ENCODE data around the gene FOXC2.

FOXC2 gene

GRCh38 chr16:86601356-86601755, 34.7 kb downstream of the FOXC2 start:
- H3K27ac ChIP-seq: no peak overlapping the region
- no peak for TF ChIP-seq ZFX (IDR thresholded peaks at IDR 0.05; ENCODE audit: borderline replicate concordance)
- no peak for TF ChIP-seq CTCF (IDR thresholded peaks at IDR 0.05)

- no peak overlapping the region for H3K27ac ChIP-seq
- TF ChIP-seq ZFX (IDR thresholded peaks at IDR 0.05; ENCODE audit: borderline replicate concordance) (no peak), CTCF (IDR thresholded peaks at IDR 0.05) (no peak)
Measured at GRCh38 chr16:86602521-86602920, 35.9 kb downstream of the FOXC2 start.

GRCh38 chr16:86604436-86605193, 38.0 kb downstream of the FOXC2 start:
- H3K27ac ChIP-seq: no peak overlapping the region
- TF ChIP-seq ZFX (IDR thresholded peaks at IDR 0.05; ENCODE audit: borderline replicate concordance) (no peak), CTCF (IDR thresholded peaks at IDR 0.05) (no peak)

- TF ChIP-seq ZFX (IDR thresholded peaks at IDR 0.05; ENCODE audit: borderline replicate concordance) (no peak), CTCF (IDR thresholded peaks at IDR 0.05) (no peak)
Measured at GRCh38 chr16:86605950-86606349, 39.3 kb downstream of the FOXC2 start.

GRCh38 chr16:86608301-86608747, 41.7 kb downstream of the FOXC2 start:
- no peak overlapping the region for H3K27ac ChIP-seq
- TF ChIP-seq ZFX (IDR thresholded peaks at IDR 0.05; ENCODE audit: borderline replicate concordance): no peak
- no peak for TF ChIP-seq CTCF (IDR thresholded peaks at IDR 0.05)

More at GRCh38 chr16:86605950-86606349, 39.3 kb downstream of the FOXC2 start:
- no peak overlapping the region for H3K27ac ChIP-seq

- TF ChIP-seq ZFX (IDR thresholded peaks at IDR 0.05; ENCODE audit: borderline replicate concordance) (no peak), CTCF (IDR thresholded peaks at IDR 0.05) (no peak)
- no peak overlapping the region for H3K27ac ChIP-seq
Measured at GRCh38 chr16:86609115-86609514, 42.5 kb downstream of the FOXC2 start.

- TF ChIP-seq CTCF (IDR thresholded peaks at IDR 0.05): no peak
- TF ChIP-seq ZFX (IDR thresholded peaks at IDR 0.05; ENCODE audit: borderline replicate concordance): no peak
- no peak overlapping the region for H3K27ac ChIP-seq
Measured at GRCh38 chr16:86609661-86610060, 43.0 kb downstream of the FOXC2 start.
